ENCODE measurements around the gene NPPB. TPM values are rescaled to one million over a fixed set of nuclear protein-coding genes. Genes with fewer than 3 reads are reported as not detected.

NPPB gene
- total and polyA plus RNA-seq, 9 of the 15 experiments (the other 6 are each of a cell fraction or from before 2014, with no cell fraction given) = not detected

DNA sequence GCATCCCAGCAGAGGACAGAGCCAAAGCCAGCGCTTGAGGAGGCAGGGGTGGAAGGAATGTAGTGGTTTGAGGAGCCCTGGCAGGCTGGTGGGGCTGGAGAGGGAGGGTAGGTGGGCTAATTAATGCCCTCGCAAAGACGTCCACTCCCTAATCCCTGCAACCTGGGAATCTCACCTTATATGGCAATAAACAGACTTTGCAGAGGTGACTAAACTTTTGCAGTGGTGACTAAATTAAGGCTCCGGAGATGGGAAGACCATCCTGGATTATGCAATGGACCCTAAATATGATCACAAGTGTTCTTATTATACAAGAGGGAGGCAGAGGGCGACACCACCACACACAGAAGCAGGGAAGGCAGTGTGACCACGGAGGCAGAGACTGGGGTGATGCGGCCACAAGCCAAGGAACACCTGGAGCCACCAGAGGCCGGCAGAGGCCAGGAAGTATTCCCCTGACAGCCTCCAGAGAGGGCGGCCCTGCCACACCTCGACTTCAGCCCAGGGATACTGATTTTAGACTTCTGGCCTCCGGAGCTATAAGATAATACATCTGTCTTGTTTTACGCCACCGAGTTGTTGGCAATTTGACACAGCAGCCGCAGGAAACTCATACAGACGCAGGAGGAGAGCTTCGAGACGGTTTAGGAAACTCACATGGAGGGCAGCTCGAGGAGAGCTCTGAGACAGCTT is 23.1 kb upstream of the NPPB start (continued):
- TF ChIP-seq, protein P1, sequence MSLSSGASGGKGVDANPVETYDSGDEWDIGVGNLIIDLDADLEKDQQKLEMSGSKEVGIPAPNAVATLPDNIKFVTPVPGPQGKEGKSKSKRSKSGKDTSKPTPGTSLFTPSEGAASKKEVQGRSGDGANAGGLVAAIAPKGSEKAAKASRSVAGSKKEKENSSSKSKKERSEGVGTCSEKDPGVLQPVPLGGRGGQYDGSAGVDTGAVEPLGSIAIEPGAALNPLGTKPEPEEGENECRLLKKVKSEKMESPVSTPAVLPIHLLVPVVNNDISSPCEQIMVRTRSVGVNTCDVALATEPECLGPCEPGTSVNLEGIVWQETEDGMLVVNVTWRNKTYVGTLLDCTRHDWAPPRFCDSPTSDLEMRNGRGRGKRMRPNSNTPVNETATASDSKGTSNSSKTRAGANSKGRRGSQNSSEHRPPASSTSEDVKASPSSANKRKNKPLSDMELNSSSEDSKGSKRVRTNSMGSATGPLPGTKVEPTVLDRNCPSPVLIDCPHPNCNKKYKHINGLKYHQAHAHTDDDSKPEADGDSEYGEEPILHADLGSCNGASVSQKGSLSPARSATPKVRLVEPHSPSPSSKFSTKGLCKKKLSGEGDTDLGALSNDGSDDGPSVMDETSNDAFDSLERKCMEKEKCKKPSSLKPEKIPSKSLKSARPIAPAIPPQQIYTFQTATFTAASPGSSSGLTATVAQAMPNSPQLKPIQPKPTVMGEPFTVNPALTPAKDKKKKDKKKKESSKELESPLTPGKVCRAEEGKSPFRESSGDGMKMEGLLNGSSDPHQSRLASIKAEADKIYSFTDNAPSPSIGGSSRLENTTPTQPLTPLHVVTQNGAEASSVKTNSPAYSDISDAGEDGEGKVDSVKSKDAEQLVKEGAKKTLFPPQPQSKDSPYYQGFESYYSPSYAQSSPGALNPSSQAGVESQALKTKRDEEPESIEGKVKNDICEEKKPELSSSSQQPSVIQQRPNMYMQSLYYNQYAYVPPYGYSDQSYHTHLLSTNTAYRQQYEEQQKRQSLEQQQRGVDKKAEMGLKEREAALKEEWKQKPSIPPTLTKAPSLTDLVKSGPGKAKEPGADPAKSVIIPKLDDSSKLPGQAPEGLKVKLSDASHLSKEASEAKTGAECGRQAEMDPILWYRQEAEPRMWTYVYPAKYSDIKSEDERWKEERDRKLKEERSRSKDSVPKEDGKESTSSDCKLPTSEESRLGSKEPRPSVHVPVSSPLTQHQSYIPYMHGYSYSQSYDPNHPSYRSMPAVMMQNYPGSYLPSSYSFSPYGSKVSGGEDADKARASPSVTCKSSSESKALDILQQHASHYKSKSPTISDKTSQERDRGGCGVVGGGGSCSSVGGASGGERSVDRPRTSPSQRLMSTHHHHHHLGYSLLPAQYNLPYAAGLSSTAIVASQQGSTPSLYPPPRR (CRISPR knock-in tag; IDR thresholded peaks at IDR 0.05; ENCODE audit: borderline replicate concordance) = no peak
- TF ChIP-seq RUNX1 (IDR thresholded peaks at IDR 0.05; ENCODE audit: low read depth) (no peak), SMC3 (conservative IDR thresholded peaks at IDR 0.05; ENCODE audit: insufficient read depth, low read depth, low read length) (0 out of 2 replicates have a peak, but pooled peaks have one; percentile 25), ZFP1 (CRISPR knock-in tag; IDR thresholded peaks at IDR 0.05) (no peak), HNRNPLL (IDR thresholded peaks at IDR 0.05; ENCODE audit: low read depth, low read length, poor library complexity, severe bottlenecking) (no peak), BRF2 (IDR thresholded peaks at IDR 0.05; ENCODE audit: borderline replicate concordance, insufficient read depth, insufficient read length) (no peak), SFPQ (IDR thresholded peaks at IDR 0.05; ENCODE audit: low read depth, low read length) (no peak), IRF2 (CRISPR knock-in tag; IDR thresholded peaks at IDR 0.05) (no peak), ZNF57 (CRISPR knock-in tag; IDR thresholded peaks at IDR 0.05) (no peak), SAFB2 (IDR thresholded peaks at IDR 0.05; ENCODE audit: borderline replicate concordance, low read depth, low read length, severe bottlenecking) (no peak), ZNF316 (IDR thresholded peaks at IDR 0.05) (no peak), BDP1 (IDR thresholded peaks at IDR 0.05; ENCODE audit: insufficient read depth, insufficient read length) (no peak), PPARD (CRISPR knock-in tag; IDR thresholded peaks at IDR 0.05) (no peak), ZNF77 (CRISPR knock-in tag; IDR thresholded peaks at IDR 0.05) (no peak), ZNF785 (CRISPR knock-in tag; IDR thresholded peaks at IDR 0.05) (no peak), ZNF584 (CRISPR knock-in tag; IDR thresholded peaks at IDR 0.05; ENCODE audit: low read depth) (no peak), ZNF764 (CRISPR knock-in tag; IDR thresholded peaks at IDR 0.05; ENCODE audit: low read depth) (no peak), ZFP36 (IDR thresholded peaks at IDR 0.05; ENCODE audit: low read depth, low read length, partially characterized antibody) (no peak)
- TF ChIP-seq, protein P2, sequence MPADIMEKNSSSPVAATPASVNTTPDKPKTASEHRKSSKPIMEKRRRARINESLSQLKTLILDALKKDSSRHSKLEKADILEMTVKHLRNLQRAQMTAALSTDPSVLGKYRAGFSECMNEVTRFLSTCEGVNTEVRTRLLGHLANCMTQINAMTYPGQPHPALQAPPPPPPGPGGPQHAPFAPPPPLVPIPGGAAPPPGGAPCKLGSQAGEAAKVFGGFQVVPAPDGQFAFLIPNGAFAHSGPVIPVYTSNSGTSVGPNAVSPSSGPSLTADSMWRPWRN (IDR thresholded peaks at IDR 0.05; ENCODE audit: low read depth) = no peak
- TF ChIP-seq, protein P3, sequence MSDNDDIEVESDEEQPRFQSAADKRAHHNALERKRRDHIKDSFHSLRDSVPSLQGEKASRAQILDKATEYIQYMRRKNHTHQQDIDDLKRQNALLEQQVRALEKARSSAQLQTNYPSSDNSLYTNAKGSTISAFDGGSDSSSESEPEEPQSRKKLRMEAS (CRISPR knock-in tag; IDR thresholded peaks at IDR 0.05) = no peak

All from K562 (cell line).